HG03378 (cell line): ENCODE data around the gene PGPEP1.

Source experiments
- ATAC-seq: cut with Tn5 transposase; IDR thresholded peaks from one replicate; pipeline ENCODE4 v1.9.1; 2021; ENCODE audit warnings: mild to moderate bottlenecking, moderate library complexity; ENCODE audit not compliant: unreplicated experiment

The PGPEP1 gene

GRCh38 chr19:18340190-18340989, at the start of gene PGPEP1:
Gene PGPEP1, plus strand, starts transcription at chr19:18340598. Its CDS starts 84 bp downstream, at chr19:18340682.
- no peak for ATAC-seq

- no peak for ATAC-seq
Measured at GRCh38 chr19:18291019-18291524, 49.3 kb upstream of the PGPEP1 start.

GRCh38 chr19:18291590-18292461, 48.6 kb upstream of the PGPEP1 start:
- ATAC-seq: no peak

GRCh38 chr19:18292462-18292809, 48.0 kb upstream of the PGPEP1 start:
- no peak for ATAC-seq

GRCh38 chr19:18292810-18293641, 47.4 kb upstream of the PGPEP1 start:
- ATAC-seq: no peak

GRCh38 chr19:18293642-18294466, 46.5 kb upstream of the PGPEP1 start:
- no peak for ATAC-seq

- ATAC-seq: no peak
Measured at GRCh38 chr19:18294467-18294864, 45.9 kb upstream of the PGPEP1 start.

GRCh38 chr19:18295034-18295451, 45.4 kb upstream of the PGPEP1 start:
- ATAC-seq: no peak

GRCh38 chr19:18297308-18297707, 43.1 kb upstream of the PGPEP1 start:
- no peak for ATAC-seq

- ATAC-seq: no peak
Measured at GRCh38 chr19:18298601-18299000, 41.8 kb upstream of the PGPEP1 start.

- ATAC-seq: no peak
Measured at GRCh38 chr19:18299654-18300053, 40.7 kb upstream of the PGPEP1 start.

- no peak for ATAC-seq
Measured at GRCh38 chr19:18300930-18301717, 39.3 kb upstream of the PGPEP1 start.

GRCh38 chr19:18301718-18302111, 38.7 kb upstream of the PGPEP1 start:
- no peak for ATAC-seq

- no peak for ATAC-seq
Measured at GRCh38 chr19:18304208-18304457, 36.3 kb upstream of the PGPEP1 start.

- no peak for ATAC-seq
Measured at GRCh38 chr19:18304458-18305310, 35.7 kb upstream of the PGPEP1 start.

- ATAC-seq: no peak
Measured at GRCh38 chr19:18306209-18306887, 34.0 kb upstream of the PGPEP1 start.

GRCh38 chr19:18306888-18307260, 33.5 kb upstream of the PGPEP1 start:
- no peak for ATAC-seq

GRCh38 chr19:18307271-18307681, 33.1 kb upstream of the PGPEP1 start:
- no peak for ATAC-seq
